GM12878 (cell line): ENCODE results near the gene SH2B3.

Source experiments
- MYC ChIP-seq: IDR thresholded peaks from 2 replicates; pipeline ENCODE4 v1.6.1; 2011; ENCODE audit warnings: mild to moderate bottlenecking, low read length, moderate library complexity, inconsistent platforms; ENCODE audit not compliant: insufficient read depth, insufficient replicate concordance, insufficient read length, severe bottlenecking
- TCF7 ChIP-seq: IDR thresholded peaks from 2 replicates; pipeline ENCODE4 v1.6.1; 2014; ENCODE audit warnings: antibody characterized with exemption, borderline replicate concordance
- ZNF207 ChIP-seq: fragments of 450-650 bp; IDR thresholded peaks from 2 replicates; pipeline ENCODE4 v1.6.1; 2014; ENCODE audit warnings: antibody characterized with exemption, mild to moderate bottlenecking, borderline replicate concordance

- TF ChIP-seq TCF7 (no peak), ZNF207 (no peak), MYC (no peak)
Observed at GRCh38 chr12:111419784-111420183, 14.1 kb downstream of the SH2B3 start.
